GM13977 (cell line): ENCODE results near the gene CCDC12.

ENCODE experiments used
- DNase-seq: peaks from one replicate; pipeline ENCODE4 v3.0.0; 2012; ENCODE audit warnings: low spot score
- CTCF ChIP-seq: IDR thresholded peaks from 2 replicates; pipeline ENCODE4 v1.5.1; 2012; ENCODE audit warnings: mild to moderate bottlenecking, control low read depth; ENCODE audit not compliant: insufficient read depth; ENCODE audit errors: extremely low read depth, missing control alignments
- in situ Hi-C: fragments of 300-500 bp; cut with MboI; formaldehyde crosslinking; loops from one replicate; pipeline ENCODE4 v1.12.0; 2022; ENCODE audit warnings: low sequenced_read_pairs, low pct_unique_long_range_greater_than_20kb, mixed read lengths, inconsistent platforms; ENCODE audit not compliant: unreplicated experiment

The CCDC12 gene

GRCh38 chr3:46897829-46898320 is 78.7 kb downstream of the CCDC12 start:
- in situ Hi-C loops = loop anchor here (10.0 kb wide), 1 partner anchor 183 kb away; the partner anchor contains the start of gene PRSS50
- DNase-seq = no peak
- TF ChIP-seq CTCF = no peak

- in situ Hi-C loops = loop anchor here (10.0 kb wide), 1 partner anchor 182 kb away; the partner anchor contains the start of gene PRSS50
- no peak for TF ChIP-seq CTCF
- no peak for DNase-seq
These were observed 79.5 kb downstream of the CCDC12 start for GRCh38 chr3:46897031-46897430.

- in situ Hi-C loops = loop anchor here (10.0 kb wide), 1 partner anchor 182 kb away; the partner anchor contains the start of gene PRSS50
- TF ChIP-seq CTCF = no peak
- DNase-seq = no peak
These were observed 80.2 kb downstream of the CCDC12 start for GRCh38 chr3:46896386-46896785.

GRCh38 chr3:46895761-46896160 is 80.8 kb downstream of the CCDC12 start:
- in situ Hi-C loops = loop anchor here (10.0 kb wide), 1 partner anchor 181 kb away; the partner anchor contains the start of gene PRSS50
- DNase-seq = no peak
- no peak for TF ChIP-seq CTCF

- DNase-seq = peak; percentile 87
- in situ Hi-C loops = loop anchor here (10.0 kb wide), 1 partner anchor 180 kb away; the partner anchor contains the start of gene PRSS50
- peak; percentile 93 for TF ChIP-seq CTCF
These were observed 81.3 kb downstream of the CCDC12 start for GRCh38 chr3:46895204-46895660.

GRCh38 chr3:46894256-46894655 is 82.3 kb downstream of the CCDC12 start:
- TF ChIP-seq CTCF = no peak
- no peak for DNase-seq
- in situ Hi-C loops = loop anchor here (10.0 kb wide), 1 partner anchor 179 kb away; the partner anchor contains the start of gene PRSS50
